ENCODE data around the gene PRDM5. TPM values are rescaled to one million over a fixed set of nuclear protein-coding genes. Genes with fewer than 3 reads are reported as not detected.

PRDM5 gene
- total RNA-seq, 1 experiment from 2014 or later = 11.4 TPM

DNA sequence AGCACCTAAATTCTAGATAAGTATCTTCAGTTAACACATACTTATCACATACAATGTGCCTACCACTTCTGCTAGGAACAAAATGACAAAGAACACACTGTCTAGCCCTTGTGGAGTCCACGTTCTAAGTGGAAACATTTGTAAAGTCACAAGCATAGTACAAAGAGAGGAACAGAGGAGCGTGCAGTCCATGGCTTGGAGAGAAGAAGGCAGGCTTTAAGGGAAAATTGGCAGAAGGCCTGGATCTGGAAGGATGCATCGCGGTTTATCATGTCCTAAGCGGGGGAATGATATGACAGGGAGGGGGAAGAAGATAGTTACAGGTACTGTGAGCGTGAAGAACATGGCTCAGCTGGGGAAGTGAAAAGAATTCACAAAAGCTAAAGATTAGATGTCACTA lies 218.0 kb downstream of the PRDM5 start:
- no peak for DNase-seq (ENCODE audit: low read depth)

DNA sequence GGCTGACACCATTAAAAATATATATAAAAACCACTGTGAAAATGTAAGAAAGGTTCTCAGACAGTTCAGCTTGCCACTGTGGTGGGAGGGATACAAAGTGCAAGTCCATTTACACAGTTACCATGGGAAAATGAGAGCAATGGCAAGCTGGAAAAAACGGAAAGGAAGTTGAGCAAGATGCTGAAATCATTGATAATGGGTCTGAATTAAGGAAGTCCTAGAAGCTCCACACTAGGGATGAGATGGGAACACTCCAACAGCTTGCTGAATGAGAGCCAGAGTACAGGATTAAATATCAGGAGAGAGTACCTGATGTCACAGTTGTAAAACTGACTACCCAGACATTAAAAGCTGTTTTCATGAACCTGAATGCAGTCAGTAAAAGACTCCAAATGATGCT lies 218.6 kb downstream of the PRDM5 start:
- DNase-seq (ENCODE audit: low read depth) = no peak

GRCh38 chr4:120699354-120699753 lies 223.2 kb downstream of the PRDM5 start:
- DNase-seq (ENCODE audit: low read depth) = no peak

DNA sequence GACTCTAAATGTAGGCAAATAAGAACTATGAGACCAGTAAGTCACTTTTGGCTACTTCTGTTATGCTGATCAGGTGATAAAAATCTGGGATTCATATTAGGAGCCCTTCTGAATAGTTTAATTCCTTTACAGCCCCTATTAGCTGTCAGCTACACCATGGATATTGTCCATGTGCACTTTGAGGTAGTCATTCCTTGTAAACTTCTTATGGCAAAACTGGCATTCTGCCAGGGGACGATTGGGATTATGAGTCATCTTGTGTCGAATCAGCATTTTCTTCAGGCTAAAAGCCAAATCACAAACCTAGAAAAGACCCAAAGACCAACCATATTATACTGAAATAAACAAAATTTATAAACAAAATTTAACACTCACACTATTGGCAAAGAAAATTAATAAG lies 227.6 kb downstream of the PRDM5 start:
- peak; percentile 81 for DNase-seq (ENCODE audit: low read depth)

DNA sequence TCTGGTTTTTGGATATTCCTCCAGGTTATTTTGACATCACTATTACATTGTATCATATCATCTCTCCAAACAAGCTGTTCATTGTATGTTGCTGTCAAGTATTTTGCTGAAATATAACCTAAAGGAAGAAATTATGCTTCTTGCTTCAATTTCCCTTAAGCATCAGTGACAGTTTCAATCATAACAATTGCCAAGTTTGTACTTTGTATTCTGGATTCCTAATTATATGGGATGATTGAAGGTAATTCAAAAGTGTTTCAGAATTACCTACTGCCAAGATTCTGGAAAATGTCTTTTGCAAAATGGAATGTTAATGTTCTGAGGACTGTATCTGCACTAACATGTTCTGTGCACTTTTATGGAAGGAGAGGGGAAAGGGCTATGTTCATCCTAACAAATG lies 228.7 kb downstream of the PRDM5 start:
- no peak for DNase-seq (ENCODE audit: low read depth)

DNA sequence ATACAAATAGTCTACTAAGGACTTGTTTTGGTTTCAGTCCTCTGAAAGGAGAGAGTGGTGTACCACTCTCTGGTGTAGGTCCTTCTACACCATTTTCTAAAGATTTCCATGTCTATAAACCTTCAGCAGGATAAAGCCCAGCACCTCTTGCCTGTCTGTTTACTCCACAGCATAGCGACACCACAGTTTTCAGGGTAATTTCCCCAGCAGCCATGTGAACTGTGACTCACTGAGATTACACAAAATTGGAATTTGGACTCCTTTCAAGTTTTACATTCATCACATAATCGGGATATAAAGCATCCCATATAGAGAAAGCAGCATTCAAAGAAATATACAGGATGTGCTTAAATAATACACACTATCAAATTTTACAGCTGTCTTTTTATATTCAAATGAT lies 229.6 kb downstream of the PRDM5 start:
- peak; percentile 75 for DNase-seq (ENCODE audit: low read depth)

DNA sequence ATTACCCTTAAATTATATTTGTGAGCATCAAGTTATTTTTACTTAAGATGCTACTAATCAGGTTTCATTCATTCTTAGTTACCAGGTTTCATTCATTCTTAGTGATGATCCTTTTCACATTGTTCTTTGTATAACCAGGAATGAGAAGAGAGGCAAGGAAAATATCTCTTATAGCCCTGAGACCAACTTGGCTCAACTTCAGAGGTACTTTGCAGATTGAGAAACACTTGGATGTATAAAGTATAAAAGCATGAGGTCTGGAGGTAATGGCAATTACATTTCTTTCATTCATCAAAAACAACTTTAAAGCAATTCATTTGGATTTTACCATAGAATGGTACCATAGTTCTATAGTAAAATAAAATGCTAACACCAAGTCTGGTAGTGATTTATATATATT lies 231.0 kb downstream of the PRDM5 start:
- no peak for DNase-seq (ENCODE audit: low read depth)

- DNase-seq (ENCODE audit: low read depth) = no peak
Measured at GRCh38 chr4:120691106-120691505, 231.4 kb downstream of the PRDM5 start.

GRCh38 chr4:120688791-120689190 lies 233.7 kb downstream of the PRDM5 start:
- DNase-seq (ENCODE audit: low read depth) = no peak

GRCh38 chr4:120685756-120686278 lies 236.7 kb downstream of the PRDM5 start:
- DNase-seq (ENCODE audit: low read depth) = no peak

DNA sequence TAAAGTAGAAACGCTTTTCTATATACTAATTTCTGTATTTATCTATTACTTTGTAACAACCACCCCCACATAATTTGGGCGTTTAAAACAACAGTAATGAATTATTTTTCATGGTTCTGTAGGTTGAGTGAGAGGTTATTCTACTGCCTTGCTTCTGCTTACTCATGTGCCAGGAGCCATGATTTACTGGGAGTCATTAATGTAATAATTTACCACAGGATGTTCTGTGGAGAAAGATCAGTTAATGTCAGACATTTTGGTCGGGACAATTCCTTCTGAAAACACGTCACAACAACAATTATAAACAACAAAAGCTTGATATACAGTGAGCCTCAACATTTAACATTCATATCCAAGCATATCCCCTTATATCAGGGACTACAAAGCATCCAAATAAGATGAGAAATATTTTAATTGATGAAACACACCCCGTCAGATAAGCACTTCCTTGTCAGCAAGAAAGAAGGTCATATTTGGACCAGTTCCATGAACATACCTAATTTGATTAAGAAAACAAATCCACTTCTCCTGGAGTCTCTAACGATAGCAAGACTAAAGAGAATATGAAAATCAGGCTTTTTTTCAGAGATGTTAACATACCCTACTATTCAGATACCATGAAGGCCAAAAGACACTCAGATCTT lies 238.5 kb downstream of the PRDM5 start:
- DNase-seq (ENCODE audit: low read depth) = no peak

DNA sequence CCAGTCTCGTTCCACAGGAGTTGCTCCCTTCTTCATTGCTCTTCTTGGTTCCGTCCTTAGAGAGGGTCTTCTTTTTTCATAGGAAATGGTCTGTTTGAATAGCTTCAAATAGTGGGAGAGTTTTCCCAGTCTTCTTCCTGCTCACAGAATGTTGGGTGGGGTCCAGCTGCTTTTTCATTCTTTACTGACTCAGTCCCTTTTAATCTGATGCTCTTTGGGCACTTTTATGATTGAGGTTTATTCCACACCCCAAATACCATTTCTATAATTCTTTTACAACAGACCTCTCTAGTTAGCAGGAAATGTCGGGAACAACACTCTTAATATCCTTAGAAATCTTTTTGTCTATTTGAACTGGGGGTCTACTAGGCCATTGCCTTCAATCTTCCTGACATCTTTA lies 239.5 kb downstream of the PRDM5 start:
- peak; percentile 3 for DNase-seq (ENCODE audit: low read depth)

DNA sequence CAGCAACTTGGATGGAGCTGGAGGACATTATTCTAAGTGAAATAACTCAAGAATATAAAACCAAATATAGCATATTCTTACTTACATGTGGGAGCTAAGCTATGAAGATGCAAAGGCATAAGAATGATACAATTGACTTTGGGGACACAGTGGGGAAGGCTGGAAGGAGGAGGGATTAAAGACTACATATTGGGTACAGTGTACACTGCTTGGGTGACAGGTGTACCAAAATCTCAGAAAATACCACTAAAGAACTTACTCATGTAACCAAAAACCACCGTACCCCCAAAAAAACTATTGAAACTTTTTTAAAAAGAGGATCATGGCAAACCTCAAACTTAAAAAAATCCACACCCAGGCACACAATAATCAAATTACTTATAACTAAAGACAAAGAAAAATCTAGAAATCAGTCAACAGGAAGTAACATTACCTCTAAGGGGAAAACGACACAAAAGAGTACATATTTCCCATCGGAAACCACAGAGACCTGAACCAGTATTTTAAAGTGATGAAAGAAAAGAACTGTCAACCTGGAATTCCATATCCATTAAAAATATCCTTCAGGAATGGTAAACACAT lies 241.8 kb downstream of the PRDM5 start:
- DNase-seq (ENCODE audit: low read depth) = no peak

GRCh38 chr4:120673696-120674095 lies 248.8 kb downstream of the PRDM5 start:
- DNase-seq (ENCODE audit: low read depth) = no peak

- peak; percentile 1 for DNase-seq (ENCODE audit: low read depth)
Measured at GRCh38 chr4:120672558-120673147, 249.9 kb downstream of the PRDM5 start.

DNA sequence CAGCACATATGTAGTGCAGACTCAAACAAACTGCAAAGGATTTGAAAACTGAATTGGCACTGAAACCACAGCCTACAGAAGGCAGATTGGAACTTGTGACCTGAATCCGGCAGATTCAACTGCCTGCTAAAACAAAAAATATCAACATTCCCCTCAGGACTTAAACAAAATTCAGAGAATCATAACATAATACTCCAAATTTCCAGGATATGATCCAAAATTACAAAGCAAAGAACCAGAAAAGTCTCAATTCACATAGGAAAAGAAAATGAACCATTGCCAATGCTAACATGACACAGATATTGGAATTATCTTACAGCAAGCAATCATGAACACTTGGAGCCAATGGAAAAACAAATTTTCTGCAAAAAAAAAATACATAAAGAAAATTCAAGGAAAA lies 250.4 kb downstream of the PRDM5 start:
- no peak for DNase-seq (ENCODE audit: low read depth)

- DNase-seq (ENCODE audit: low read depth) = no peak
Measured at GRCh38 chr4:120671538-120671937, 251.0 kb downstream of the PRDM5 start.

GRCh38 chr4:120667102-120667501 lies 255.4 kb downstream of the PRDM5 start:
- no peak for DNase-seq (ENCODE audit: low read depth)

- no peak for DNase-seq (ENCODE audit: low read depth)
Measured at GRCh38 chr4:120664851-120665250, 257.7 kb downstream of the PRDM5 start.

- DNase-seq (ENCODE audit: low read depth) = no peak
Measured at GRCh38 chr4:120659616-120660170, 262.8 kb downstream of the PRDM5 start.

DNA sequence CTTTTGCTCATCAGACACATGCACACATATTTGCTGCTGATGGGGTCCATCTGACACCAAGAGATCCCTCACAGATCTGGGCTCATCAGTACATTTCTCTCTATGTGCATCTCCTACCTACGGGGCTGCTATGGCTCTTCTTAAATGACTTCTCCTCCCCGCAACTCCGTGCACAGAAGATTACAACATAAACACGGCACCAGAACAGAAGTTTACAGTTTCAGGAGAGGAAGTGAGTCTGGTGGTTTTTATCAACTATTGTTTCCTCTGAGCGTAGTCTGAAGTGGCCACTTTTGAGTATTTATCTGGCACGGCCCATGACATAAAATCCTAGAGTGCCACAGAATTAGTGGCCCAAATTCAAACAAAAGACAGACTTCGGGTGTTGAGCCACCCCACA lies 263.8 kb downstream of the PRDM5 start:
- no peak for DNase-seq (ENCODE audit: low read depth)

GRCh38 chr4:120653804-120654573 lies 268.5 kb downstream of the PRDM5 start:
- no peak for DNase-seq (ENCODE audit: low read depth)
